GM21619 (cell line): ENCODE measurements around the gene CAMTA1.
"Not testable (repeated sequence)": the region's sequence is repeated elsewhere in the genome, so short reads cannot be mapped to it uniquely, and the experiment has no call there.

Experiments
- ATAC-seq: cut with Tn5 transposase; IDR thresholded peaks from one replicate; pipeline ENCODE4 v1.9.1; 2021; ENCODE audit not compliant: unreplicated experiment

Gene CAMTA1

DNA sequence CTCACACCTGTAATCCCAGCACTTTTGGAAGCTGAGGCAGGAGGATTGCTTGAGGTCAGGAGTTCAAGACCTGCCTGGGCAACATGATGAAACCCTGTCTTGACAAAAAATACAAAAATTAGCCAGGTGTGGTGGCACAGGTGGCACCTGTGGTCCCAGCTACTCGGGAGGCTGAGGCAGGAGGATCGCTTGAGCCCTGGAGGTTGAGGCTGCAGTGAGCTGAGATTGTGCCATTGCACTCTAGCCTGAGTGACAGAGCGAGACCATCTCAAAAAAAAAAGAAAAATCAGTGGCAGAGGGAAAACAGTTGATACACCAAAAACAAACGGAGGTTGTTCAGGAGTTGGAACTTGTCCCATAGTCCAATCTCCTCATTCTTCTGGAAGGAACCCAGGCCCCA lies 904.1 kb downstream of the CAMTA1 start:
- not testable (repeated sequence) for ATAC-seq

DNA sequence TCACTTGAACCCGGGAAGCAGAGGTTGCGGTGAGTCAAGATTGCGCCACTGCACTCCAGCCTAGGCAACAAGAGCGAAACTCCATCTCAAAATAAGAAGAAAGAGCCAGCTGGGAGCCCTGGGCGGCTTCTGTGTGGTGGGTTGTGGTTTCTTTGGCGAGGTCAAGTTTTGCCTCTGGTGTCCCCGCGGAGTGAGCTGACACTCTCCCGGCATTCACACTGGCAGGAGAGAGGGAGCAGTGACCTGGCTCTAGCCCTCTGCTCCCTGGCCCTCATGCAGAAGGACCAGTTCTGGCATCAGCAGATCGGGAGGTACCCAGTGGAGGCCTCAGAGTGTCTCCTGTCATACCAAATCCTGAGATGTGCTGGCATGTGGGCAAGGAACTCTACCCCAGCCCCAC lies 904.8 kb downstream of the CAMTA1 start:
- ATAC-seq, result no peak

DNA sequence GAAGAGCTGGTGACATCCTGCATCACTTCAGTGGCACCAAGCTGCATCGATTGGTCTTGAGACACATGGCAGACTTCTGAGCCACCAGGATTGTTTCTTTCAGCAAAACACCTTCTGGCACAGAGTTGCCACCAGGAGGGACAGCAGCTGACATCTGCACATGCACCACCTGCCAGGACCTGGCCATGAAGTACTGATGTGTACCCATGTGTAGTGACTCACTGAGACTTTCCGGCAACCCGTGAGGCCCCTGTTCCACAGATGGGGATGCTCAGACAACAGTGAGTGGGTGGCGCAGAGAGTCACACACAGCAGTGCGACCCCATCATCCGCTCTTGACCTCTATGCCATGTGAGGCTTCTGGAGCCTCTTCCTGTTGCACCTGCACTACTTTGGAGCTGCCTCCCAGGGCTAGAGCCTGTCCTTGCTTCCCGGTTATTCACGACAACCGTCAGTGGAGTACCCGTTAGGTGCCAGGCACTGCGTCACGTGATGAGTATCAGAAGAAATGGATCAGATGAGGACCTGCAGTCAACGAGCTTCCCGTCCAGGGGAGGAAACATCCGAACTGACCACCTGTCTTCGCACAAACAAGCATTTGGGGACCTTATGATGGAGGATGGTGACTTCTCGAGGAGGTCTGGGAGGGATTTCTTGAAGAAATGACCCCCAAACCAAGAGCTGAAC lies 905.4 kb downstream of the CAMTA1 start:
- no peak for ATAC-seq

DNA sequence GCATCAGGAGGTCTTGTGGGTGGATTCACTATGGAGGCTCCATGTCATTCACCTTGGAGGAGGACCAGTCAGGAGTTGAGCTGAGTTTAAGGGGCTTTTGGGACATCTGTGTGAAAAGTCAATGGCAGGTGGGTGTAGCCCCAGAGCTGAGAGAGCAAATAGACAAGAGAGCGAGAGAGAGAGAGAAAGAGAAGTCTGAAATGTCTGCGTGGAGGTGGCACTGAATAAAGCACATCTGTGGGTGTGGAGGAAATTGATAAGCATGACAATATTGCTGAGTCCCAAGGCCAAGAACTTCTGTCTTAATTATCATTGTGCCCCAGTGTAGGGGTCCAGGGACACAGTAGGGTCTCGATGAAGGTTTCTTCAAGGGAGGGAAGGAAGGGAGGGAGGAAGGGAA lies 906.3 kb downstream of the CAMTA1 start:
- ATAC-seq, result no peak

DNA sequence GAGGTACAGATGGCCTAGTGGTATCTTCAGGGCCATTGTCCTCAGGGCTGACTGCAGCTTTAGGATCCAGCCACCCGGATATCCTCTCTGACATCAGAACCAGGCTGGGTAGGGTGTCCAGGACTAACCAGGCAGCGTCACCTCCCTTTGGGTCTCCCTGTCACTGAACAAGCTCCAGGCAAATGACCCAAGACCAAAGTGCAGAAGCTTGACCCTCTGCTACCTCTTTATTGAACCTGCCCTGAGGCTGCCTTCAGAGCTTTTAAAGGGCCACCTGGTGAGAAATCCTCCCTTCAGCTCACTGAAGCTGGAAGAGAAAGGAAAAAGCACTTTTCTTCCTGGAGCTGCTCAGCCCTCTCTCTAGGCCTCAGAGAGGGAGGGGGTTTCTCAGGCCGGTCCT lies 906.8 kb downstream of the CAMTA1 start:
- no peak for ATAC-seq

DNA sequence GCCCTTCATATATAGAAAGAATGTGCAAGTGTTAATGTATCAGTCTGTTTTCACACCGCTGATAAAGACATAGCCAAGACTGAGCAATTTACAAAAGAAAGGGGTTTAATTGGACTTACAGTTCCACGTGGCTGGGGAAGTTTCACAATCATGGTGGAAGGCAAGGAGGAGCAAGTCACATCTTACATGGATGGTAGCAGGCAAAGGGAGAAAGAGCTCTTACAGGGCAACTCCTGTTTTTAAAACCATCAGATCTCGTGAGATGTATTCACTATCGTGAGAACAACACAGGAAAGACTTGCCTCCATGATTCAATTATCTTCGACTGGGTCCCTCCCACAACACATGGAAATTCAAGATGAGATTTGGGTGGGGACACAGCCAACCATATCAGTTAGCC lies 907.8 kb downstream of the CAMTA1 start:
- not testable (repeated sequence) for ATAC-seq

DNA sequence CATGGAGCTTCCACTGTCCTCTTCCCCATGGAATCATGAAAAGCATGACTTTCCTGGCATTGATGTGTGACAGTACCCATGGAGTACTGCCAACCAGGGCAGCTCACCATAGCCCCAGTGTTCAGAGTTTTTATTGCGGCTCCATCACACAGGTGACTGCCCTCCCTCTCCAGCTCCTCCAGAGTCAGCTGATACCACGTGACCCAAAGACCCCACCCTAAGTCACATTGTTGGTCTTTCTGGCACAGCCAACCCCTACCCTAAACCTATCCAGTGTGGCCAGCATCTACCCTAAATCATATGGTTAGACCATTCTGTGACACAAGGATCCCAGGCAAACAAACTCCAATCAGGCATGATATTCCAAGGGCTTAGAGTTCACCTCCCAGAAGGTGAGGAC lies 908.4 kb downstream of the CAMTA1 start:
- ATAC-seq, result no peak

DNA sequence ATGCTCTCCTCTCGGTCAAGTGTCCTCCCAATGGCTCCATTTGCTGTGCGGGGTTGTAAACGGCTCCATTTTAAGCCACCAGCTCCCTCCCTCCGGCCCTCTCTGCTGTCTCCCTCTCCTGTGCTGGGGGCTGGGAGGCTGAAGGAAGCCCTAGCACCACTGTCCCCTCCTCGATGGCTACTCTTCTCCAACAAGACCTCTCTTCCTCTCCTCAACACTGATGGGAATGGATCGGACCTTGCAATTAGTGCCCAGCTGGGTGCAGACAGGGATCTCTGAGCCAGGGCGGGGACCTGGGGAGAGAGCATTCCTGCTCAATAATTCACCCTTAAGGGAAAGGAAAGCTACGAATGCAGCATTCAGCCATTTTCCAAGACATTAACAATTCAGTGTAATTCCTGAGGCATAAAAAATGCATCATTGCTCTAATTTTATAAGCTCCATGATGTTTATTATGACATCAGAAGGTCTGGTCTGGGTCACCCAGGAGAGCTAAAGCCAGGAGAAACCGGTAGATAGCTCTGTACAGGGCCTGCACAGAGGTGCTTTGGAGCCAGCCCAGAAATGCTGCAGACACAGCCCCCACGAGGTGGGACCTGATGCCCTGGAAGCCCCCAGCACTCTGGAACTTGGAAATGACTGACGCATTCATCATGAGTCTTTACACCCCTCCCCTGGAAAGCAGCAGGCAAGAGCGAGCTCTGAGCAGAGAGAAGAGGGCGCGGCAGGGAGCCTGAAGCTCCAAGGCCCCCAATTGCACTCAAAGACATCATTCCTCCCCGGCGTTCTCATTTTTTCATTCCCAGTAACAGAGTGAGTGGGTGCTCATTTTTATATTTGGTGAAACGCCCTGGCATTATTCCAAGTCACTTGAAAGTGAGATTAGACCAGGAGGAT lies 909.6 kb downstream of the CAMTA1 start:
- no peak for ATAC-seq

DNA sequence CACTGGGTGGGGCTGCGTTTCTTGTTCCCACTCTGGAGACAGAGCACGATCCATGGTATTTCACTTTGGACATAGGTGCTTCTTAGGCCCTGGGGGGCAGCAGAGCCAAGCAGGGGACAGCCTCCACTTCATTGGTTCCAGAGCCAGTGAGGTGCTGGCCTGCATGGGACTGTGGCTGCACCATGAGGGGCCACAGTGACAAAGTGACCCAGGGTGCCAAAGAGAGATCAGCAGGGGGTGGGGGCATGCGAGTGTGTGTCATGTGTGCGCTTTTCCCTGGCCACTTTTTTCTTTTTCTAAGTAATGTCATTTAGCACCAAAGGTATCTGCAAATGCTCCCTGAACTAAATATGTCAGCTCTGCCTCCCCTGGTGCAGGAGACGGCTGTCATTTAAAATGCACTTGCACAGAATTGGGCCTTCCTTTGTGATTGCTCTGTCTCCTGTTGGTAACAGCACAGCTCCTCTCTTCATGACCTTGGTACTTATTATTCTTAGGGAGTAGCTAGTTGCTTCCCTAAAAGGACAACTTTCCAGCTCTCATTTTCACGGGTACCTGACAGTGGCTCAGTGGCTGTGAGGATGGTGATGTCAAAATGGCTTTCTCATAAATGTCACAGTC lies 910.4 kb downstream of the CAMTA1 start:
- no peak for ATAC-seq

DNA sequence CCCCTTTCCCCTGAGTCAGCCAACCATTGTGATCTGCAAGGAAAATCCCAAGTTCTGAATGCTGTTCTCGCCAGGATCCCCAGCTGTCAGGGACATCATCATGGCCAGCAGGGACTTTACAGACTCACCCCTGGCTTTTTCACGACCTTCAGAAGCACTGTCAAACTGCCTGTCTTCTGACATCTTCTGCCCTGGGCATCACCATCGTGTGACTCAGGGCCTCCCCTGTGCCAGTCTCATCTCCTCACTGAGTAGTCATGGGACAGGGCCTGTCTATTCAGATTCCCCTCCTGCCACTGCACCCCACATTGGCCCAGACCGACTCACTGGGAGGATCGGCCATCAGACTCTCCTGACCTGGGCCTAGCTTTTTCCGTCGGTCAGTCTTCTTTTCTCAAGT lies 913.4 kb downstream of the CAMTA1 start:
- ATAC-seq, result no peak

DNA sequence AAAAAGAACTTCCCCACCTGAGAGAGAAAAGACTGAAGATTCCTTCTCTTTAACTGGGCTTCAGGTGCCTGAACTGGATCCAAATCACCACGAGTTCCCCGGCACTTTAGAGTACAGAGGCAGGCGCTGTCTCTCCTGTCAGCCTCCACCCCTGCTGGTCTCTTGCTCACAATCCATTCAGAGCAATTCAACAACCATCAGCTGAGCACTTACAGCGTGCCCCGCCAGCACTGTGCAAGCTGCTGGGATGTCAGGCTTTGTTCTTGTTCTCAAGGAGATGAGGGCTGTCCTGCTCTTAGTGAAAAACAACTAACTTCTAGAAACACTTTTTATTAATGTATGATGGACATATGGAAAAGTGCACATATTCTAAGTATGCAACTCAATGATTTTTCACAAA lies 917.1 kb downstream of the CAMTA1 start:
- no peak for ATAC-seq

DNA sequence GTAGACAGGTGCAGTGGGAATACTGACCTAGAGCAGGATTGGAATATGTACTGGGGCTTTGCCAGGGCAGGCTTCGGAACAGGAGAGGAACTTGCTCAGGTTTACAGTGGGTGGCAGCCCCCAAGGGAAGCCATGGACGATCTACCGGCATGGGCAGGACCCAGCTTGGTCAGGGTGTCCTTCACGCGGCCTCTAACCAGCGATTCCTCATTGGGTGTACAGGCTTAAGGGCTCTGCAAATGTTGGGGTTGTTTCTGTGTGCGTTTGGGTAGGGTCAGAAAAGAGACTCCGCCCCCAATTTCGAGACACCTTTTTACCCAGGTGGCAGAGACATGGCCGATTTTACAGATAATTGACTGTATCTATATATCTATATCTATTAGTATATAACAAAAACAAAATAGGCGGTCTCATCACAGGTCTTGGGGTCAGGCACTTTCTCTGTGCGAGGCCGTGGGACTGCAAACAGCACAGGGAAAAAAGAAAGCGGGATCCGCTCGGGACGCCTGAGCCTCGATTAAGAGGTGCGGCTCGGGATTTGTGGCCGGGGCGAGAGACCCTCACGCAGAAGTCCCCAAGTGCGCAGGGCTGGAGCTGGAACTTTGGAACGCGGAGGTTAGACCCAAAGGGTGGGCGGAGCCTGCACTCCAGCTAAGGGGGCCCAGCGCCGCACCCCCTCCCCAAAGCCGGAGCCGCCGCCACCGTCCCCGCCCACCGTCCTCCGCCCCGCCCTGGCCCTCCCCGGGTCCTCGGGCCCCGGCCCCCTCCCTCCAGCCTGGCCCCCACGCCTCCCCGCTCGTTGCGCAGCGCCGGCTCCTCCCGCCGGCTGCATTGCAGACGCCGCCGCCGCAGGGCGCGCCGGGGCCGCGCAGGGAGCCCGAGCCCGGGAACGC lies 918.3 kb downstream of the CAMTA1 start:
- ATAC-seq, result no peak

DNA sequence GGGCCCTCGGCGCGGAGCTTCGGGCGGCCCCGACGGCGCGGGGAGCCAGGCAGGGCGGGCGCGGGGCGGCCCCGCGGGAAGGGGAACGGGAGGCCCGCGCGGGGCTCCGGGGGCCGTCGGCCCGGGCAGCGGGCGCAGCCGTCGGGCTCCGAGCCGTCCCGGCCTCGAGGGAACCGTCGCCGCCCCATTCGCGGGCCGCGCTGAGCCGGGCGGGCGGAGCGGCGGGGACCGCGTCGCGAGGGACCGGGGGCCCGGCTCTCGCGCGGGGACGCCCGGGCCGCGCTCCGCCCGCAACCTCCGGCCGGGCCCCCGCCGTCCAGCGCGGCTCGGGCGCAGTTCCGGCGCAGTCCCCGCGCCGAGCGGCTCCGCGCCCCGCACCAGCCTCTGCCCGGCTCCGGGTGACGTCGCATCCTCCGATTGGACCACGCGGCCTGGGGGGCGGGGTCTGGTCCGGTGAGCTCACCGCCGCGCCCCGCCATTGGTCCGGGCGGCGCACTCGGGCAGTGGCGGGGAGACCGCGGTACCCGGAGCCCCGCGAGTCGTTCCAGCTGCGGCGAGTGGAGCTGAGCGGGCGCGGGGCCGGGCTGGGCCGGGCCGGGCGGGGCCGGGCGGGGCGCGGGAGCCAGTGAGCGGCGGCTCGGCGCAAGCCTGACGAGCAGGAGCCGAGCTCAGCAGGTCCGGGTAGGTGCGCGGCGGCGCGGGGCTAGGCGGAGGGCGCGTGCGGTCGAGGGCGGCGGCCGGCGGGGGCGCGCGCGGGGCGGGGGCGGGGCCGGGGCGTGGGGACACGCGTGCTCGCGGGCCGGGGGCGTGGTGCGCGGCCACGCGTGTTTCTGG lies 919.2 kb downstream of the CAMTA1 start:
- ATAC-seq, result peak; percentile 98

DNA sequence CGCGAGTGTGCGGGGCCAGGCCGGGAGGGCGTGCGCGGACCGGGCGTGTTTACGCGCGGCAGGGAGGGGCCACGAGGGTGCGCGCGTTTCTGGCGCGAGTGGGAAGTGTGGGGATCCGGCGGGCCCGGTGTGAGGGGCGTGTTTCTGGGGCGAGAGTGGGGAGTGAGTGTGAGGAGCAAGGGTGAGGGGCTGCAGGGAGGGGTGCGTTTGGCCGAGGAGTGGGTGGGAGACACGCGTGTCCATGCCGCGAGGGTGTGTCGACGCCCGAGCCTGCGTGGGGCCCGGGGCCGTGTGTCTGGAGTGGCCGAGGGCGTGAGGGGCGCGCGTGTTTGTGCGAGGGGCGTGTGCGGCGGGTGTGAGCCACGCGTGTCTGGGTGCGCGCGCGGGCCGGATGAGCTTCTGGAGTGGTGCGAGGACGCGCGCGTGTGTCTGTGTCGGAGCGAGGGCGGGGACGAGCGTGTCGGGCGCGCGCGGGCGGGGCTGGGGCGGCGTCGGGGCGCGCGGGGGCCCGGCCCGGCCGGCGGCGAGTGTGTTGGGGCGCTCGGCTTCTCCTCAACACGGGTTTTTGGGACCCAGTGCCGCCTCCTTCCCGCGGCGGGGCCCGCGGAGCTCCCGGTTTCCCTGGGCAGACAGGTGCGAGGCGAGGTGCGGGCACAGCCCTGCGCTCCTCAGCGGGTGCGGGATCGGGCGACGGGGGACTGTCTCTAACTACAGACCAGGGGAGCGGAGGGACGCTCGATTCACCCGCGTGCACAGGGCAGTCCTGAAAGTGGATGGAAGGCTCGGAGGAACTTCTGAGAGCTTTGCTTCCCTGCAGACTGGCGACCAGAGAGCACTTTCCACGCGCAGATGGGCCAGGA lies 920.0 kb downstream of the CAMTA1 start:
- no peak for ATAC-seq

DNA sequence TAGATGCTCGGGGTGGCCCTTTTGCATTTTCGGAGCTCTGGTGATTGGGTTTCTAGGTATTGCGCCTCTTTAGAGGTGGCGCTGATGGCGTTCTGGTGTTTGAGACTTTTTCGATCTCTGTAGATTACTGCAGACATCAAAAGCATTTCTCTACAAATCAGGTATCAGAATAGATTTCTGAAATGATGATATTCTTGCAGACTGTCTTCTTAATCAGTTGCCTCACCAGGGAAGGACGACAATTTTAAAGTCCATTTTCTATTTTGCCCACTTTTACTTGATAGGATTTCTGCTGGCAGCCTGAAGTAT lies 920.6 kb downstream of the CAMTA1 start:
- no peak for ATAC-seq

DNA sequence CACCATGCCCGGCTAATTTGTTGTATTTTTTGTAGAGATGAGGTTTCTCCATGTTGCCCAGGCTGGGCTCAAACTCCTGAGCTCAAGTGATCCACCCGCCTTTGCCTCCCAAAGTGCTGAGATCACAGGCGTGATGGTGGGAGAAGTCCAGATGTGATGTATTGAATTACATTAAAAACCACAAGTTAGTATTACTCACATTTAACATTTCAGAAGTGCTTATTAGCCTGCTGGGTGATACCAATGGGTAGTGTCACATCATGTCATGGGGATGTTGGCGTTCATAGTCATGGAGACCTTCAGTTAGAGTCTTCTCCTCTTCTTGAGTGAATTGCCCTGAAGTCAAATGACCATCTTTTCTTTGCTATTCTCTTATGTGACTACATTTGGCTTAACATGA lies 922.3 kb downstream of the CAMTA1 start:
- no peak for ATAC-seq

DNA sequence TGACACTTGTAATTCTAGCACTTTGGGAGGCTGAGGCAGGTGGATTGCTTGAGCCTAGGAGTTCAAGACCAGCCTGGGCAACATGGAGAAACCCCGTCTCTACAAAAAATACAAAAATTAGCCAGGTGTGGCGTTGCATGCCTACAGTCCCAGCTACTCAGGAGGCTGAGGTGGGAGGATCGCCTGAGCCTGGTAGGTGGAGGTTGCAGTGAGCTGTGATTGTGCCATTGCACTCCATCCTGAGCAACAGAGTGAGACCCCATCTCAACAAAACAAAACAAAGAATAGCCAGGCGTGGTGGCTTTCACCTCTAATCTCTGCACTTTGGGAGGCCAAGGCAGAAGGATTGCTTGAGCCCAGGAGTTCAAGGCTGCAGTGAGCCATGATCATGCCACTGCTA lies 922.8 kb downstream of the CAMTA1 start:
- not testable (repeated sequence) for ATAC-seq

DNA sequence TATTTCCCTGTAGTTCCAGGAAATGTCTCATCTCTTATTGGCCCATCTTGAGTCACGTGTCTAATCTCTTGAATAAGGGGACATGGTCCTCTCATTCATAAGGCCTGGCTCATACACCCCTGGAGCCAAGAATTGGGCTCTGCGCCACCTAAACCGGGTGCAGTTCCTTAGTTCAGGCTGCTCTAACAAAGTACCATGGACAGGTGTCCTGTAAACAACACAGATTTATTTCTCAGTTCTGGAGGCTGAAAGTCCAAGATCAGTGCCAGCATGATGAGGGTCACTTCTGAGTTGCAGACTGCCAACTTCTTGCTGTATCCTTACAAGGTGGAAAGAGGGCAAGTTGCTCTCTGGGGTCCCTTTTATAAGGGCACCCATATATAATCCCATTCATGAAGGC lies 925.6 kb downstream of the CAMTA1 start:
- ATAC-seq, result no peak

DNA sequence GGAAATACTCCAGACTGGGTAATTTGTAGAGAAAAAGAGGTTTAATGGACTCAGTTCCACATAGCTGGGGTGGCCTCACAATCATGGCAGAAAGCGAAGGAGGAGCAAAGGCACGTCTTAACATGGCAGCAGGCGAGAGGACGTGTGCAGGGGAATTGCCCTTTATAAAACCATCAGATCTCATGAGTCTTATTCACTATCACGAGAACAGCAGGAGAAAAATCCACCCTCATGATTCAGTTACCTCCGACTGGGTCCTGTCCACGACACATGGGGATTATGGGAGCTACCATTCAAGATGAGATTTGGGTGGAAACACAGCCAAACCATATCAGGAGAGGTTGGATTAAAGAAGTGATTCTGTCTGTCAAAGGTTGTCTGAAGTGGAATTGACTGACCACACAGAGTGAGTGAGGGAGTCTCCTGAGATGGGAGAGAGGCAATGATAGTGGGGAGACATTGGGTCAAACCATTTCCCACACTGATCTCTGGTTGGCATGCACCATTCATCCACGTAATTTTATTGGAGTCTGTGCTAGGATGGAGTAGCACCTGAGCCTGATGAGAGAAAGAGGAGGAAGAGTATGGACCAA lies 927.6 kb downstream of the CAMTA1 start:
- ATAC-seq, result no peak
